Endothelial cell of umbilical vein (primary cell): ENCODE data around the gene DRICH1. TPM values are rescaled to one million over a fixed set of nuclear protein-coding genes. Genes with fewer than 3 reads are reported as not detected.
"Not testable (repeated sequence)": the region's sequence is repeated elsewhere in the genome, so short reads cannot be mapped to it uniquely, and the experiment has no call there.

ENCODE experiments used
- BruUV-seq: library from RNA; stranded (reverse); fragments of 400-500 nt; replicated peaks from 2 replicates; lab custom pipeline; 2021; lab: Mats Ljungman, UMichigan
- CTCF ChIA-PET: fragments of 300-600, 350-600 bp; sonication (Branson Sonifier 250); formaldehyde crosslinking; loops from one replicate; lab custom pipeline; 2021; ENCODE audit warnings: antibody characterized with exemption, inconsistent platforms; lab: Charles Lee
- POLR2A ChIA-PET: fragments of 300-600, 350-600 bp; sonication (Branson Sonifier 250); formaldehyde crosslinking; loops from one replicate; lab custom pipeline; 2021; ENCODE audit warnings: antibody characterized with exemption, inconsistent platforms; lab: Charles Lee
- DNase-seq: peaks from one replicate; pipeline ENCODE4 v3.0.0-alpha.2; 2011; ENCODE audit warnings: low read depth, low spot score
- FAIRE-seq: peaks from 2 replicates; lab custom pipeline; 2011; peaks lifted over from hg19 to GRCh38; lab: Jason Lieb, UNC
- H2AFZ ChIP-seq: 2 replicates; pipeline ENCODE4 v1.6.0; 2012; ENCODE audit warnings: low read depth, low read length, control low read depth, inconsistent platforms
- H3K27ac ChIP-seq: 2 replicates; pipeline ENCODE4 v1.5.1; 2011; ENCODE audit warnings: low read depth, mild to moderate bottlenecking, control low read depth, low read length, moderate library complexity; ENCODE audit not compliant: insufficient read depth
- H3K27me3 ChIP-seq, 2 experiments: 2 replicates each; pipeline versions ENCODE4 v1.6.0 to v1.6.1; 2011; ENCODE audit warnings: low read length in 2 of 2, mixed read lengths in 1 of 2; ENCODE audit not compliant: control insufficient read depth in 2 of 2, insufficient read depth in 2 of 2
- H3K36me3 ChIP-seq, 2 experiments: 2 replicates in 1 of 2; 3 replicates in 1 of 2; pipeline ENCODE4 v1.5.1; 2011; ENCODE audit warnings: low read length in 2 of 2, mild to moderate bottlenecking in 1 of 2, moderate library complexity in 1 of 2; ENCODE audit not compliant: control insufficient read depth in 2 of 2, insufficient read depth in 2 of 2; ENCODE audit errors: extremely low read depth in 1 of 2
- H3K4me1 ChIP-seq: 3 replicates; pipeline ENCODE4 v1.5.1; 2011; ENCODE audit warnings: mild to moderate bottlenecking, low read length; ENCODE audit not compliant: control insufficient read depth, insufficient read depth; ENCODE audit errors: extremely low read depth
- H3K4me2 ChIP-seq: 2 replicates; pipeline ENCODE4 v1.6.1; 2011; ENCODE audit warnings: low read length, control low read depth, mixed read lengths; ENCODE audit not compliant: insufficient read depth
- H3K4me3 ChIP-seq, 3 experiments: fragments of 200-600 bp in 1 of 3; sonication (generic), shearing (Covaris generic) in 1 of 3; replicated peaks in 1 of 3; 2 replicates each; pipeline ENCODE4 v1.5.1; 2011 to 2016; ENCODE audit warnings: control low read depth in 3 of 3, low read length in 3 of 3, mild to moderate bottlenecking in 2 of 3, inconsistent platforms in 1 of 3, low read depth in 1 of 3, moderate library complexity in 1 of 3; ENCODE audit not compliant: insufficient read depth in 1 of 3
- H3K79me2 ChIP-seq: 2 replicates; pipeline ENCODE4 v1.6.0; 2012; ENCODE audit warnings: low read length, inconsistent platforms; ENCODE audit not compliant: control insufficient read depth, insufficient read depth
- H3K9ac ChIP-seq: replicated peaks from 2 replicates; pipeline ENCODE3; 2011; ENCODE audit warnings: low read length, control low read depth; ENCODE audit not compliant: insufficient read depth; ENCODE audit errors: extremely low read depth
- H3K9me1 ChIP-seq: replicated peaks from 3 replicates; pipeline ENCODE4 v1.6.0; 2011; ENCODE audit warnings: mild to moderate bottlenecking, low read length; ENCODE audit not compliant: control insufficient read depth, insufficient read depth; ENCODE audit errors: extremely low read depth
- H3K9me3 ChIP-seq: replicated peaks from 2 replicates; pipeline ENCODE4 v1.5.1; 2012; ENCODE audit warnings: low read length, inconsistent platforms; ENCODE audit not compliant: control insufficient read depth, insufficient read depth
- H4K20me1 ChIP-seq: replicated peaks from 2 replicates; pipeline ENCODE3; 2011; ENCODE audit warnings: mild to moderate bottlenecking, low read length; ENCODE audit not compliant: control insufficient read depth, insufficient read depth; ENCODE audit errors: extremely low read depth
- EZH2 ChIP-seq: IDR thresholded peaks from 2 replicates; pipeline ENCODE4 v1.6.1; 2012; ENCODE audit warnings: borderline replicate concordance, low read depth, mild to moderate bottlenecking, moderate library complexity, low read length, inconsistent platforms; ENCODE audit not compliant: severe bottlenecking
- FOS ChIP-seq: IDR thresholded peaks from 2 replicates; pipeline ENCODE4 v1.6.1; 2011; ENCODE audit warnings: mild to moderate bottlenecking, low read length, moderate library complexity, borderline replicate concordance; ENCODE audit not compliant: insufficient read depth
- GATA2 ChIP-seq: IDR thresholded peaks from 2 replicates; pipeline ENCODE4 v1.7.0; 2011; ENCODE audit warnings: low read depth, mild to moderate bottlenecking, moderate library complexity, mixed read lengths, low read length; ENCODE audit not compliant: insufficient read length, insufficient read depth
- JUN ChIP-seq: IDR thresholded peaks from 2 replicates; pipeline ENCODE4 v1.6.1; 2011; ENCODE audit warnings: borderline replicate concordance, low read depth; ENCODE audit not compliant: insufficient read length, insufficient read depth
- MYC ChIP-seq: IDR thresholded peaks from one replicate; pipeline ENCODE4 v1.6.1; 2011; ENCODE audit warnings: mild to moderate bottlenecking, low read depth, low read length
- POLR2A ChIP-seq: IDR thresholded peaks from 2 replicates; pipeline ENCODE4 v1.6.1; 2012; ENCODE audit warnings: low read depth, mild to moderate bottlenecking, control low read depth, low read length
- POLR2AphosphoS5 ChIP-seq: IDR thresholded peaks from 2 replicates; pipeline ENCODE4 v1.6.1; 2012; ENCODE audit warnings: low read depth, mild to moderate bottlenecking, control low read depth, low read length, moderate library complexity; ENCODE audit not compliant: insufficient read depth
- dilution Hi-C: fragments of 300-500 bp; cut with MboI; formaldehyde crosslinking; loops from one replicate; pipeline ENCODE4 v1.15.0; 2019; ENCODE audit warnings: low sequenced_read_pairs; ENCODE audit not compliant: extremely low pct_ligation_motif_present
- intact Hi-C: fragments of 100-400 bp; cut with micrococcal nuclease; formaldehyde crosslinking; loops from one replicate; pipeline ENCODE4 v1.10.0; 2022
- polyA plus RNA-seq, 4 experiments: library from polyadenylated mRNA; depleted of rRNA in 3 of 4; stranded (reverse) in 3 of 4; unstranded in 1 of 4; fragments of >200 nt; gene quantifications; 2 replicates each; pipeline versions ENCODE4 v1.2.1 to v1.2.3, GENCODE V29; 2011 to 2012; ENCODE audit warnings: missing spikeins in 1 of 4
- total RNA-seq: library from RNA; stranded (reverse); gene quantifications from 2 replicates; pipeline ENCODE4 v1.2.3, GENCODE V29; 2021
- TF ChIP-seq, protein P1 (sequence below): IDR thresholded peaks from 2 replicates; pipeline ENCODE4 v1.6.1; 2011; ENCODE audit not compliant: insufficient read depth, insufficient read length
- TF ChIP-seq, protein P2 (sequence below), 2 donors: IDR thresholded peaks; 1 replicate in 1 of 2; 2 replicates in 1 of 2; pipeline ENCODE4 v1.5.1; 2011; ENCODE audit warnings: low read length in 2 of 2, mild to moderate bottlenecking in 2 of 2, moderate library complexity in 2 of 2, control low read depth in 1 of 2, inconsistent platforms in 1 of 2, low read depth in 1 of 2; ENCODE audit not compliant: insufficient read depth in 1 of 2; ENCODE audit errors: extremely low read depth in 1 of 2

DRICH1 gene
- total and polyA plus RNA-seq, 2 donors (not counting 3 experiments of a cell fraction or from before 2014, with no cell fraction given) = 0.25 TPM; not detected in 1

DNA sequence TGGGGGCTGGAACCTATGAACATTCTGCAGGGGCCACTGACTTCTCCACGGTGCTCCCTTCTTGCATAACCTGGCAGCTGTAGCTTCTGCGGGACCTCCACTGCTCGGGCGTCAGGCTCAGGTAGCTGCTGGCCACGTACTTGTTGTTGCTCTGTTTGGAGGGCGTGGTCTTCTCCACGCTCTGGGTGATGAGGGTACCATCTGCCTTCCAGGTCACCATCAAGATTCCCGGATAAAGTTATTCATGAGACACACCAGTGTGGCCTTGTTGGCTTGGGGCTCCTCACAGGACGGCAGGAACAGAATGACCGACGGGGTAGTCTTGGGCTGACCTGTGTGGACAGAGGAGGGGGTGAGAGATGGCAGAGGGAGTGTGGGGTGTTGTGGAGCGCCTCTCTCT lies 6.5 kb upstream of the DRICH1 start:
- dilution Hi-C loops (no loop called here), intact Hi-C loops (no loop called here)
- ChIA-PET POLR2A (no interaction called here), CTCF (interaction anchor here (2.0 kb wide), 1 partner anchor 211 kb away, joined by 5 read pairs; no protein-coding TSS in a partner anchor)
- no peak overlapping the region for H3K4me2 ChIP-seq
- no peak overlapping the region for H3K27ac ChIP-seq
- H3K9me1 ChIP-seq = no peaks in the 10 kb centered on the region
- H3K9me3 ChIP-seq = no peaks in the 10 kb centered on the region
- no peaks in the 10 kb centered on the region for H4K20me1 ChIP-seq
- no peak overlapping the region for H3K4me3 ChIP-seq
- no peaks in the 10 kb centered on the region for H3K79me2 ChIP-seq
- H3K4me1 ChIP-seq = no peaks in the 10 kb centered on the region
- H3K9ac ChIP-seq = no peak overlapping the region
- FAIRE-seq = no peak
- DNase-seq = no peak
- no peaks in the 10 kb centered on the region for H3K27me3 ChIP-seq
- H2AFZ ChIP-seq = no peak overlapping the region
- TF ChIP-seq POLR2AphosphoS5 = no peak
- TF ChIP-seq, protein P1, sequence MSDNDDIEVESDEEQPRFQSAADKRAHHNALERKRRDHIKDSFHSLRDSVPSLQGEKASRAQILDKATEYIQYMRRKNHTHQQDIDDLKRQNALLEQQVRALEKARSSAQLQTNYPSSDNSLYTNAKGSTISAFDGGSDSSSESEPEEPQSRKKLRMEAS = no peak
- no peak for TF ChIP-seq POLR2A
- TF ChIP-seq GATA2 = no peak
- TF ChIP-seq JUN = no peak
- TF ChIP-seq FOS = no peak
- TF ChIP-seq EZH2 = no peak
- TF ChIP-seq, protein P2, sequence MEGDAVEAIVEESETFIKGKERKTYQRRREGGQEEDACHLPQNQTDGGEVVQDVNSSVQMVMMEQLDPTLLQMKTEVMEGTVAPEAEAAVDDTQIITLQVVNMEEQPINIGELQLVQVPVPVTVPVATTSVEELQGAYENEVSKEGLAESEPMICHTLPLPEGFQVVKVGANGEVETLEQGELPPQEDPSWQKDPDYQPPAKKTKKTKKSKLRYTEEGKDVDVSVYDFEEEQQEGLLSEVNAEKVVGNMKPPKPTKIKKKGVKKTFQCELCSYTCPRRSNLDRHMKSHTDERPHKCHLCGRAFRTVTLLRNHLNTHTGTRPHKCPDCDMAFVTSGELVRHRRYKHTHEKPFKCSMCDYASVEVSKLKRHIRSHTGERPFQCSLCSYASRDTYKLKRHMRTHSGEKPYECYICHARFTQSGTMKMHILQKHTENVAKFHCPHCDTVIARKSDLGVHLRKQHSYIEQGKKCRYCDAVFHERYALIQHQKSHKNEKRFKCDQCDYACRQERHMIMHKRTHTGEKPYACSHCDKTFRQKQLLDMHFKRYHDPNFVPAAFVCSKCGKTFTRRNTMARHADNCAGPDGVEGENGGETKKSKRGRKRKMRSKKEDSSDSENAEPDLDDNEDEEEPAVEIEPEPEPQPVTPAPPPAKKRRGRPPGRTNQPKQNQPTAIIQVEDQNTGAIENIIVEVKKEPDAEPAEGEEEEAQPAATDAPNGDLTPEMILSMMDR (IDR thresholded peaks at IDR 0.05; ENCODE audit: extremely low read depth in 1 of 2, insufficient read depth in 1 of 2, low read depth in 1 of 2, low read length in 2 of 2) = no peak
- TF ChIP-seq MYC = no peak
- no peaks in the 10 kb centered on the region for H3K36me3 ChIP-seq
- no TSS peak for BruUV-seq

DNA sequence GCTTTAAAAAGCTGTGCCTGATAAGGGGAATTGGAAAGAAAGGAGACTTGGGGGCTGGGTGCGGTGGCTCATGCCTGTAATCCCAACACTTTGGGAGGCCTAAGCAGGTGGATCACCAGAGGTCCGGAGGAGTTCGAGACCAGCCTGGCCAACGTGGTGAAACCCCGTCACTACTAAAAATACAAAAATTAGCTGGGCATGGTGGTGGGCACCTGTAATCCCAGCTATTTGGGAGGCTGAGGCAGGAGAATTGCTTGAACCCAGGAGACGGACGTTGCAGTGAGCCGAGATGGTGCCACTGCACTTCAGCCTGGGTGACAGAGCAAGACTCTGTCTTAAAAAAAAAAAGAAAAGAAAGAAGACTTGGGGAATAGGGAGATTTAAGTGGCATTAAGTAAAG lies 3.2 kb upstream of the DRICH1 start:
- POLR2A ChIA-PET, H3K27ac ChIP-seq, dilution Hi-C loops, DNase-seq, H3K4me3 ChIP-seq, H3K9ac ChIP-seq, FAIRE-seq, H3K27me3 ChIP-seq, H3K4me1 ChIP-seq, H3K9me1 ChIP-seq, H2AFZ ChIP-seq, H4K20me1 ChIP-seq, intact Hi-C loops, BruUV-seq, H3K9me3 ChIP-seq, H3K4me2 ChIP-seq, CTCF ChIA-PET, H3K36me3 ChIP-seq, H3K79me2 ChIP-seq: not testable (repeated sequence)
